DMS153 treated with DMSO at 0.1 percent for 48 hours (cell line): ENCODE data around the gene EDEM3.
"Not testable (repeated sequence)": the region's sequence is repeated elsewhere in the genome, so short reads cannot be mapped to it uniquely, and the experiment has no call there.

Experiments
- DNase-seq: peaks from one replicate; lab custom pipeline; 2025; ENCODE audit not compliant: unreplicated experiment; lab: John Stamatoyannopoulos, UW

The EDEM3 gene

GRCh38 chr1:184680611-184681225, 73.9 kb downstream of the EDEM3 start:
- not testable (repeated sequence) for DNase-seq

GRCh38 chr1:184679472-184679871, 75.2 kb downstream of the EDEM3 start:
- not testable (repeated sequence) for DNase-seq

- DNase-seq: no peak
Measured at GRCh38 chr1:184677344-184677743, 77.3 kb downstream of the EDEM3 start.

GRCh38 chr1:184673305-184673704, 81.4 kb downstream of the EDEM3 start:
- DNase-seq: no peak

GRCh38 chr1:184672013-184672726, 82.5 kb downstream of the EDEM3 start:
- no peak for DNase-seq

- no peak for DNase-seq
Measured at GRCh38 chr1:184669391-184669790, 85.3 kb downstream of the EDEM3 start.

- no peak for DNase-seq
Measured at GRCh38 chr1:184665360-184665759, 89.3 kb downstream of the EDEM3 start.

GRCh38 chr1:184664661-184665060, 90.0 kb downstream of the EDEM3 start:
- no peak for DNase-seq

GRCh38 chr1:184664042-184664660, 90.5 kb downstream of the EDEM3 start:
- peak; percentile 66 for DNase-seq

GRCh38 chr1:184661801-184662200, 92.9 kb downstream of the EDEM3 start:
- no peak for DNase-seq

GRCh38 chr1:184660462-184661191, 94.0 kb downstream of the EDEM3 start:
- no peak for DNase-seq

- DNase-seq: no peak
Measured at GRCh38 chr1:184658055-184658454, 96.6 kb downstream of the EDEM3 start.

GRCh38 chr1:184656221-184656620, 98.4 kb downstream of the EDEM3 start:
- DNase-seq: no peak

GRCh38 chr1:184655185-184655584, 99.5 kb downstream of the EDEM3 start:
- no peak for DNase-seq

- no peak for DNase-seq
Measured at GRCh38 chr1:184650177-184650866, 104.3 kb downstream of the EDEM3 start.

GRCh38 chr1:184649451-184649888, 105.2 kb downstream of the EDEM3 start:
- DNase-seq: no peak

- no peak for DNase-seq
Measured at GRCh38 chr1:184648856-184649201, 105.8 kb downstream of the EDEM3 start.

- no peak for DNase-seq
Measured at GRCh38 chr1:184648160-184648855, 106.3 kb downstream of the EDEM3 start.

GRCh38 chr1:184647471-184647870, 107.2 kb downstream of the EDEM3 start:
- DNase-seq: no peak

- DNase-seq: no peak
Measured at GRCh38 chr1:184646824-184647223, 107.8 kb downstream of the EDEM3 start.
